GM18867 (cell line): ENCODE data around the gene BNC2.

Source experiments
- ATAC-seq: cut with Tn5 transposase; IDR thresholded peaks from one replicate; pipeline ENCODE4 v1.9.1; 2021; ENCODE audit warnings: mild to moderate bottlenecking, moderate library complexity; ENCODE audit not compliant: unreplicated experiment

The BNC2 gene

DNA sequence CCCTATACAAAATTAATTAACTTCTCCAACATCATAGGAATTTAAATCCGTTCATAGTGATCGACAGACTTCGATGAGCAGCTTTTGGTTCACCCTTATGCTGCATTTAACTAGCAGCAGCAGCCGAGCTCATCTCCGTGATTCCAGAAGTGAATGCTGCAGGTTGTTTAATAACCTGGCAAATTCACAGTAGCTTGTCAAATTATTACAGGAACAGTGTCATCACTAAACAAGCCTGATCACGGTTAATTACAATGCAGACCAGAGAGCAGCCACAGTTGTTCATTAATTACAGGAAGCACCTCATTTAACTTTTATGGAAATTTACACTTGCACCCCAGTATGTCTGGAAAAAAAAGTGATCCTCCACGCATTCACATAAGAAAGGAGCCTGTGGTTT lies 188.2 kb downstream of the BNC2 start:
- ATAC-seq: no peak

DNA sequence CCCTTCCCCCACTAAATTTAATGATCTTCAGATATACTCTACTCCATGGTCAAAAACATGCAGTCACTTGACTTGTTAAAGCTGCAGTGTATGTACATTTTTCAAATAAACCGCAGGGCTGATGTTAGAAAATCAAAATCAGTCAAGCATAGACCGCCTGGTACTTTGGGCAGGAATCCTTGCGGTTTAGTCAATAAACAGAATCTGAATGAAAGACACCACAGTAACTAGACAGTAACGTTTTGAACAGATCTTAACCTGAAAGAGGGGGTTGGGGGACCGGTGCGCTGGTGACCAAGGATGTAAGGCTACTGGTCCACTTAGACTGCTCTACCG lies 188.8 kb downstream of the BNC2 start:
- no peak for ATAC-seq

GRCh38 chr9:16680975-16681651 lies 189.4 kb downstream of the BNC2 start:
- no peak for ATAC-seq

DNA sequence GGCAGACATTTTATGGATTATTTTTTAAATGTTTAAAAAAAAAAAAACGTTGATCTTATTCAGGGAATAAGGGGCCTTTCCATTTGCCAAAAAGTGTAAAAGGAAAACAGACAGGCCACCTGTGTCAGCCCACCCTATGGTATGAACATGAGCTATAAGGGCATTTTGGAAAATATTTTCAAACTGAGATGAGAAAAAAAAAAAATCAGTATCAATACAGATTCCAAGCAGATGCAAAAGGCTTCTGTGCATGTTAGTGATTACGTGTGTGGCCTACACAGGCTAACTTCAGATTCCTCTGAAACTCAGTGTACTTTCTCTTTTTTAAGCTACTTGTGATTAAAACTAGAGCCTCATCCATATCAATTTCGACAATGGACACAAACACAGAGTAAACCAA lies 189.9 kb downstream of the BNC2 start:
- no peak for ATAC-seq

DNA sequence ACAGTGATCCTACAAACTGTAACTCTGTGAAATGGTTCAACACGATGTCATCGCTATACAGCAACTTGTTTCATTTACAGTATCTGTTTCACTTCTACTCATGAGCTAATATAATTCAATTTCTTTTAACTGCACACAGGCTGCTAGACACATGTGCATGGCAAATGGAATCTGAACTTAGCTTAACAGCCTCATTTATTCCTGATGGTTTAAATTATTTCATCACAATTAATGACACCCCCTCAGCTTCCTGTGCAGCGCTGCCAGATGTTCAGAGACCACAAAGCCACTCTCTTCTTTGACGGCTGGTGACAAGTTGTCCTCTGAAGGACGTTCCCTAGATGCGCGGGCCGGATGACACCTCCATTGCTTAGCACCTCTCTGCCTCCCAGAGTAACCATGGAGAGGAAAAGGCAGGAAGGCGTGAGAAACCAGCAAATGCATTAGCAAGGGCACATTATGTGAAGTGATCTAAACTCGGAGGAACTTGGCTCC lies 191.1 kb downstream of the BNC2 start:
- ATAC-seq: no peak

DNA sequence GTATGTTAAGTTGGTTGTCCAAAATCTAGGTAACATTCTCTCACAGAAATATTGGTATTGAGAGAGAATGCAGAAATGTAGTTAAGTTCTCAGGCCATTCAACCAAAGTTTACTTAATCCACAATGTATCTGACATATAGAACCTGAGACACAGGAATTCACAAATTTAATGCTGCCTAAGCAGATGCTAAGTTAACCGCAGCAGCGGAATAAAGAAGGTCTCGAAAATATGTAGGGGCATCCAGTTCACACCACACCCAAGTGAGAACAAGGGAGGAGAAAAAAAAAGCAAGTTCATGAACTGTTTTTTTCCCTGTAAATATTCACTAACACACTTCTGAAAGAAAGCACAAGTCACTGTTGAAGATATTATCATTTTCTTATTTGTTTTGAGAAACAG lies 194.0 kb downstream of the BNC2 start:
- no peak for ATAC-seq

DNA sequence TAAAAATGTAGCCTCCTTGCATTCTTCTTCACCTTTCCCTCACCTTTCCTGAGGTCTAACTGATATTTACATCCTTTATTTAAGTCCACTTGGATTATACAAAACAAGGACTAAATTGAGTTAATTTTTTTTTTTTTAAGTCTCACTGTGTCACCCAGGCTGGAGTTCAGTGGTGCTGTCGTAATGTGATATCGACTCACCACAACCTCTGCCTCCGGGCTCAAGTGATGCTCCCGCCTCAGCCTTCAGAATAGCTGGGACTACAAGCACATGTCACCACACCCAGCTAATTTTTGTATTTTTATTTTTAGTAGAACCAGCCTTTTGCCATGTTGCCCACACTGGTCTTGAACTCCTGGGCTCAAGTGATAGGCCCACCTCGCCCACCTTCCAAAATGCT lies 195.3 kb downstream of the BNC2 start:
- ATAC-seq: no peak

DNA sequence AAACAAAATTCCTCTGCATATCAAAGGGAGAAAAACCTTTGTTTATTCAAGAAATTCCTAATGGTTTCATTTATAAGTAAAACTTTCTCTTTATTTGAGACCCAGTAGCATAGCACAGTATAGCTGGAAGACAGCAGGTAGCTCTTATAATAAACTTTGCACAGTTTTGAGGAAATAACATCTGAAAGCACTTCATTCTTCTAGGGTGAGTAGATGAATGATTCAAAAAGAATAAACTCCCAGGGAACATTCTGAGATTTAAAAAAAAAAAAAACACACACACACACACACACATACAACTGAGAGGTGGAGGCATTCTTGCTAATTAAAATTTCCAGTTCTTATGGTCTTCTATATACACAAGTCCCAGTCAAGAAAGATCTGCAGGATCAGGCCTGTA lies 197.3 kb downstream of the BNC2 start:
- ATAC-seq: no peak

DNA sequence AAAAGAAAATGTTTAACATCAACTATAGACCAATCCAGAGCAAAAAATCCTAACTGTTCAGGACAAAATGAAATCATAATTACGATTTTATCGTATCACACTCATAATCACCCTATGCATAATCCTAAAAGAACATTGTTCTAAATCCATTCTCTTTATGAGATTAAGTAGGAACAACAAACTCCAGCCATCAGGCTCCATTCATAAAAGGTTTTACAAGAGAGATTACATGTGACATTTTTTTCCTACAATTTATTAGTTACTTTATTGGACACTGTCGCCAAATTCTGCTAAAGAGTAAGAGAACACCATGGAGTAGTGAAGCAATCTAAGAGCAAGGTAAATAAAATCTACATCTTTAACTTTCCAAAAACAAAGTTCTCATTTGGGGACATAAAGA lies 198.0 kb downstream of the BNC2 start:
- ATAC-seq: no peak

- no peak for ATAC-seq
Measured at GRCh38 chr9:16671591-16672137, 198.8 kb downstream of the BNC2 start.

DNA sequence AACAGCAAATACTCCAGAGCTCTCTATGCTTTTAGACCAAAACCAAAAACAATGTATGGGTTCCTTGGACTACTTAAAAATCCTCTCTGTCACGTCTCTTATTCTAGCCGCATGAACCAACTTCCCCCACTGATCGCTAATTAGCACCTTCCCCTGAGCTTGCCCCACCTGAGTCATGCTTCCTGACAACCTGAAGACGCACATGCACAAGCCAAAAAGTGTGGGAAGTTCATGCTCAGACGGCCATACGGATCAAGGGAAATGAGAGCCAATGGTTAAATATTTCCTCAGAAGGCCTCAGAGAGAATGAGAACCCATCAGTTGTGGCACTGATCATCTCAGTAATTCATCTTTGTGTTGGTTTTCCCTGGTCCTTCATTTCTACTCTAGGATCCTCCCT lies 199.7 kb downstream of the BNC2 start:
- no peak for ATAC-seq

DNA sequence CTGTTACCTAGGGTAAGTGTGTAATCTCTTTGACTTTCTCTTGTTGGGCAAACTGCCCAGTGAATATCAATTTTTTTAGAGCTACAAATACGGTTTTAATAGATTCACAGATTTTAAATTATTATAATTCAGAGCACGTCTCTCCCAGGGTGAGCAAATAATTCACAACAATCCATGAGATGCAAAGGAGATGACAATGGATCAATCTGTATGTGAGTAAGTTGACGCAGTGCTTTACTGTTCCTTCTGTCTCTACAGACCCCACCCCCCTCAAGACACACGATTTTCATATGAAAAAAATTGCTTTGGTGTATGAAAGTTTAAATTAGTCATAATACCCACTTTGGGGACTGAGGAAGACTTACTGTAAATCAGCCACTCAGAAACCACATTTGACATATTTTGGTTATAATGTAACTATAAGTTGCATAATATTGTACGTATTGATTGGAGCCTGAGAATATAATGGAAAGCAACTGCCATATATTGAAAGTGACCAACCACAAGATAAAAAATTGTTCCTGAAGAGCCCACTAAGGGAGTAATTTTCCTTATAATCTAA lies 201.7 kb downstream of the BNC2 start:
- no peak for ATAC-seq

GRCh38 chr9:16664211-16664610 lies 206.3 kb downstream of the BNC2 start:
- no peak for ATAC-seq

GRCh38 chr9:16661816-16662215 lies 208.7 kb downstream of the BNC2 start:
- ATAC-seq: no peak

- no peak for ATAC-seq
Measured at GRCh38 chr9:16659096-16659495, 211.4 kb downstream of the BNC2 start.

- ATAC-seq: no peak
Measured at GRCh38 chr9:16656432-16657169, 213.9 kb downstream of the BNC2 start.

GRCh38 chr9:16654596-16655126 lies 215.8 kb downstream of the BNC2 start:
- no peak for ATAC-seq

DNA sequence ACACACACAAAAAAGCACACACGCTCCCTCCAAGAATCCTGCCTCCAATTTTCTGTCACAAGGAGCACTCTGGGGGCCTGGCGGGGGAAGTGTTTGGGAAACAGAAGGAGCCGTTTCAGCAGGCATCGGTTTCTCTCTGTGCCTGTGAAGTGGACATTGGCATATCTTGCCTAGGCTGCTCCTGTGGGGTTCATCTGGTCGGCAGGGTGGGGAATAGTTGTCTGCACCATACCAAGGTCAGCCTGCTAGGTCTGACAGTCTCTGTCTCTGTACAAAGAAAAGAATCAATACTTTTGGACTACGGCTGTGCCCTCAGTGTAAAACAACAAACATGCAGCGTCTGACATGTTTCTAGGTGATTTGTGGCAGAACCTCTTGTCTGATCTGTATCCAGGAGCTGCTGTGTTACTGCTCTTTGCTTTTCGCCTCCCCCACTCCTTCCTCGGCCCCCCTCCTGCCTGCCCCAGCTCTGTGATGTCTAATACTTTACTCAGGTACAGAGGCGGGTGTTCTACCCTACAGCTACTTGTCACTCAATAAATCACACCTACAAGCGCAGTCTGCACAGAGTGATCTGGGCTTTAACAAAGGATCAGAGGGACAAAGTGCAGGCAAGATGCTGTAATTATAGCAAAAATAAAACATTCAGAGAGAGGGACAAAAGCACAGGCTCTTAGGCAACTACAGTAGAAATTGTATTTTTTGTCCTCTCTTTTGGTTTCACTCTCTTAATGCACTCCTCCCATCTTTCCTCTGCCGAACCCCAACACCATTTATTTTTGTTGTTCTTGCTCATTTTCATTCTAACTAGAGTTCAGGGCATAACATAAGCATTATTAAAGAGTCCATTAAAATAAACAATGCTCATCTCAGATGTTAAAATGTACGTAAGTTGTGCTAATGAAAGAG lies 216.7 kb downstream of the BNC2 start:
- ATAC-seq: no peak

- ATAC-seq: no peak
Measured at GRCh38 chr9:16652582-16652981, 217.9 kb downstream of the BNC2 start.

- no peak for ATAC-seq
Measured at GRCh38 chr9:16651446-16651964, 219.0 kb downstream of the BNC2 start.

- no peak for ATAC-seq
Measured at GRCh38 chr9:16645970-16646369, 224.5 kb downstream of the BNC2 start.
